Iris pigment epithelial cell (primary cell): ENCODE data around the gene RNF40.
"Not testable (repeated sequence)": the region's sequence is repeated elsewhere in the genome, so short reads cannot be mapped to it uniquely, and the experiment has no call there.

Experiments used
- DNase-seq: peaks from one replicate; pipeline ENCODE4 v3.0.0-alpha.2; 2011; ENCODE audit warnings: low read depth

RNF40 gene

DNA sequence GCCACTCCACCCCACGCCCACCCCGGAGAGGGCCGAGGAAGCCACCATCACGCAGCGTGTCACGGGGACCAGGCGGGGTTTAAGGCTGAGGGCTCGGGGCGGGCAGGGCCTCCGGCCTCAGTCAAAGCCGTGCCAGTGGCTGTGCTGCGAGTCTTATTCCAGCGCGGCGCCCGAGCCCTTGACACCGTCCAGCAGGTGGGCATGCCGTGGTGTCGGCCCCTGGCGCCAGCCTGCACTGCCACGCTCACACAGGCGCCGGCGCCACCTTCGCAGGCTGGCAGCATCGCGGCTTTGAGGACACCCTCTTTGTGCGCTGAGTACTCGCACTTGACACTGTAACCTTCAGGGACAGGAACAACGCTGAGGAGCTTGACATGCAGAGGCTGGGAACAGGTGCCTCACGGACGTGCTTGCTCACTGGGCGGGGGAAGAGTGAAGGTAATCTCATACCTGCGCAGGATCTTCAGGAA is 58.9 kb downstream of the RNF40 start:
- DNase-seq: no peak

DNA sequence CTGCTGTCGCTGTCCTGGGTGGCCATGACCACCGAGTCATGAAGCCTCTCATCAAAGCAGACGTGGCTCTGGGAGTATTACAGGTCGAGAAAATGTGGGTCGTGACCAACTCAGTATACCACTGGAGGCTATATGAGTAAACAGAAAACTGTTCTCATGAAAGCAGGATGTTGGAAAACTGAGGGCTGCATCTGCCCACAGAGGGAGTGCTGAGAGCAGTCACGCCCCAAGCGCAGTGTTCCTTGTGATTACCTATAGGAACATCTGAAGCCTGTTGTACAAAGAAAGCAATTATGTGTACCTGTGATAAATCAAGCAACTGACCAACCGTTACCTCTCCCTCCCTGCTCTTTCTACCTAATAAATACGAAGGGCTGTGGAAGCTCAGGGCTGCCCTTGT is 59.3 kb downstream of the RNF40 start:
- not testable (repeated sequence) for DNase-seq

GRCh38 chr16:30821891-30822290 is 59.8 kb downstream of the RNF40 start:
- DNase-seq: no peak
